ENCODE results near the gene COL9A3. TPM values are rescaled to one million over a fixed set of nuclear protein-coding genes. Genes with fewer than 3 reads are reported as not detected.

Gene COL9A3
- total and polyA plus RNA-seq, 2 of the 8 experiments (the other 6 are each of a cell fraction or from before 2014, with no cell fraction given), result 21.7 to 80.1 TPM

DNA sequence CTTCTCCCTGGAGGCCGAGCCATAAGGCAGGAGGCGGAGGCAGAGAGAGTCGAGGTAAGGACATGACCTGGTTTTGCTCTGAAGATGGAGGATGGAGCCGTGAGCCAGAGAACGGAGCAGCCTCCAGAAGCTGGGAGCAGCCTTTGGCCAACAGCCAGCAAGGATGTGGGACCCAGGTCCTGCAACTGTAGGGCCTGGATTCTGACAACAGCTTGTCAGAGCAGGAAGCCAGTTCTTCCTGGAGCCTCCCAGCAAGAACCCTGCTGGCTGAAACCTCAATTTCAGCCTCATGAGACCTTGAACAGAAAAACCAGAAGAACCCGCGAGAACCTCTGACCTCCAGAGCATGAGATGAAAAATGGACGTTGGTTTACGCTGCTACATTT is 34.0 kb upstream of the COL9A3 start:
- Histone ChIP-seq H3K79me2 (ENCODE audit: control insufficient read depth in 1 of 2, insufficient read depth in 2 of 2, low read length in 2 of 2) (no peaks in the 10 kb centered on the region), H3K9me3 (ENCODE audit: insufficient read depth in 2 of 2, low read depth in 1 of 2, low read length in 1 of 2) (no peaks in the 10 kb centered on the region), H2AK5ac (ENCODE audit: low read depth, low read length) (no peak overlapping the region), H3K79me1 (ENCODE audit: low read depth, low read length) (no peaks in the 10 kb centered on the region), H3K27ac (ENCODE audit: low read depth, low read length) (no peak overlapping the region), H3K23ac (ENCODE audit: insufficient read length) (no peak overlapping the region), H3K4me1 (replicated peaks in 1 of 4; ENCODE audit: control insufficient read depth in 3 of 4, insufficient read depth in 4 of 4, low read length in 3 of 4) (peaks cover 0 to 8% (median 1%) of the 10 kb centered on the region in 4 experiments; a peak in 2 of 7 replicates), H3K36me3 (ENCODE audit: control insufficient read depth in 2 of 4, insufficient read depth in 4 of 4, low read length in 3 of 4) (no peaks in the 10 kb centered on the region), H4K5ac (ENCODE audit: insufficient read length, low read depth, low read length) (no peak overlapping the region), H3K27me3 (replicated peaks in 1 of 4; ENCODE audit: control insufficient read depth in 3 of 4, extremely low read depth in 1 of 4, insufficient read depth in 3 of 4, low read length in 3 of 4) (no peaks in the 10 kb centered on the region), H2BK15ac (ENCODE audit: low read length) (no peak overlapping the region), H3K9ac (replicated peaks in 1 of 4; ENCODE audit: extremely low read depth in 1 of 4, low read depth in 3 of 4, low read length in 3 of 4) (no peak overlapping the region), H2BK5ac (ENCODE audit: low read depth, low read length) (no peak overlapping the region), H4K91ac (replicated peaks; ENCODE audit: insufficient read length, low read length) (no peak overlapping the region), H3K4ac (replicated peaks; ENCODE audit: insufficient read length, low read depth, low read length) (no peak overlapping the region), H4K8ac (ENCODE audit: extremely low read depth, insufficient read depth, low read length) (no peak overlapping the region), H2BK20ac (ENCODE audit: low read length) (no peak overlapping the region), H3K4me2 (ENCODE audit: insufficient read depth in 1 of 2, low read depth in 2 of 2, low read length in 2 of 2) (no peak overlapping the region), H2BK120ac (replicated peaks; ENCODE audit: low read depth, low read length) (no peak overlapping the region), H3K23me2 (ENCODE audit: low read depth, low read length) (no peaks in the 10 kb centered on the region), H3K56ac (replicated peaks; ENCODE audit: insufficient read length, low read depth, low read length) (no peak overlapping the region), H4K20me1 (replicated peaks in 1 of 2; ENCODE audit: control insufficient read depth in 1 of 2, insufficient read depth in 2 of 2, low read length in 2 of 2) (no peaks in the 10 kb centered on the region), H2BK12ac (ENCODE audit: low read depth, low read length) (0 out of 2 replicates have a peak overlapping the region, but pooled peaks have one; percentile 39), H3K18ac (ENCODE audit: extremely low read depth, low read length) (no peak overlapping the region), H3K4me3 (ENCODE audit: extremely low read depth in 1 of 4, insufficient read depth in 2 of 4, low read depth in 3 of 4, low read length in 4 of 4) (no peak overlapping the region), H2AFZ (ENCODE audit: low read length) (no peak overlapping the region), H3K14ac (ENCODE audit: insufficient read length) (no peak overlapping the region)
- no peak for DNase-seq (ENCODE audit: low read depth in 1 of 2, low spot score in 2 of 2)
- 90% methylated on average over 9 of the region's 9 CpGs; no CpG with 5 or more reads in 1 of the 2 experiments for WGBS, 2 experiments (ENCODE audit: extremely low coverage in 1 of 2, insufficient coverage in 1 of 2, insufficient read length in 1 of 2, insufficient replicate concordance in 2 of 2, low coverage in 1 of 2, low lambda C conversion rate in 2 of 2, missing lambda C conversion rate in 1 of 2)
- ChIA-PET CTCF (ENCODE audit: partially characterized antibody) (interaction anchor here (0.8 to 2.6 kb wide), 14 partner anchors 9 to 283 kb away, joined by 3 to 21 read pairs (median 4); partner anchors contain the start of gene NTSR1), POLR2A (ENCODE audit: partially characterized antibody) (interaction anchor here (1.0 kb wide), 1 partner anchor 9 kb away, joined by 5 read pairs; no protein-coding TSS in a partner anchor)
- FAIRE-seq, result no peak
- TF ChIP-seq KDM4A (IDR thresholded peaks at IDR 0.05; ENCODE audit: low read depth, low read length, severe bottlenecking), result no peak
- no peak for TF ChIP-seq BCL11A (IDR thresholded peaks at IDR 0.05; ENCODE audit: low read depth in 2 of 2, low read length in 2 of 2)
- no peak for TF ChIP-seq ASH2L (IDR thresholded peaks at IDR 0.05; ENCODE audit: low read length)
- TF ChIP-seq SUZ12 (IDR thresholded peaks at IDR 0.05; ENCODE audit: low read length), result no peak
- no peak for TF ChIP-seq ATF2 (IDR thresholded peaks at IDR 0.05; ENCODE audit: low read length)
- TF ChIP-seq, protein P1, sequence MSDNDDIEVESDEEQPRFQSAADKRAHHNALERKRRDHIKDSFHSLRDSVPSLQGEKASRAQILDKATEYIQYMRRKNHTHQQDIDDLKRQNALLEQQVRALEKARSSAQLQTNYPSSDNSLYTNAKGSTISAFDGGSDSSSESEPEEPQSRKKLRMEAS (IDR thresholded peaks at IDR 0.05), result no peak
- no peak for TF ChIP-seq CEBPB (IDR thresholded peaks at IDR 0.05; ENCODE audit: low read depth, low read length)
- TF ChIP-seq CTCF (IDR thresholded peaks at IDR 0.05; ENCODE audit: control extremely low read depth in 1 of 3, insufficient read depth in 1 of 3, low read depth in 1 of 3, low read length in 3 of 3), result no peak
- no peak for TF ChIP-seq BRCA1 (IDR thresholded peaks at IDR 0.05; ENCODE audit: low read depth, low read length)

Measured in H1 (cell line).